SK-N-SH (cell line): ENCODE data around the gene ZFYVE21.

Experiments
- CTCF ChIP-seq: fragments of 200-600 bp; sonication (generic); IDR thresholded peaks from 2 replicates; pipeline ENCODE4 v1.6.1; 2017; ENCODE audit warnings: antibody characterized with exemption, mild to moderate bottlenecking, moderate library complexity
- MAX ChIP-seq: IDR thresholded peaks from 2 replicates; pipeline ENCODE4 v1.4.0; 2012; ENCODE audit warnings: low read depth
- ZBTB33 ChIP-seq: IDR thresholded peaks from 2 replicates; pipeline ENCODE4 v1.4.0; 2012; ENCODE audit warnings: low read depth, borderline replicate concordance

GRCh38 chr14:103693515-103693914 lies 22.1 kb upstream of the ZFYVE21 start:
- no peak for TF ChIP-seq CTCF
- no peak for TF ChIP-seq MAX
- no peak for TF ChIP-seq ZBTB33
